HCT116 (cell line): ENCODE results near the gene E2F1. TPM values are rescaled to one million over a fixed set of nuclear protein-coding genes. Genes with fewer than 3 reads are reported as not detected.

Experiments
- ATAC-seq: fragments of 200-7000 bp; cut with Tn5 transposase; 2 replicates; pipeline ENCODE4 v1.9.1; 2020; ENCODE audit warnings: mild to moderate bottlenecking, moderate library complexity
- BruUV-seq: library from RNA; stranded (reverse); fragments of 400-500 nt; replicated peaks from 2 replicates; lab custom pipeline; 2021; lab: Mats Ljungman, UMichigan
- CTCF ChIA-PET: fragments of 300-600 bp; sonication (Branson Sonifier 250); formaldehyde crosslinking; loops from one replicate; lab custom pipeline; 2021; ENCODE audit warnings: antibody characterized with exemption; lab: Charles Lee
- POLR2A ChIA-PET: fragments of 300-600, 350-600 bp; sonication (Branson Sonifier 250); formaldehyde crosslinking; loops from one replicate; lab custom pipeline; 2021; ENCODE audit warnings: antibody characterized with exemption; lab: Charles Lee
- RAD21 ChIA-PET, 2 experiments: fragments of 300-600 bp; sonication (Branson Sonifier 250); formaldehyde crosslinking; loops; one replicate each; lab custom pipeline; 2023; ENCODE audit warnings: low total read pairs in 2 of 2; ENCODE audit not compliant: uncharacterized antibody in 2 of 2, unreplicated experiment in 2 of 2, low non-redundant PET in 1 of 2; lab: Charles Lee
- DNase-seq: peaks from one replicate; pipeline ENCODE4 v3.0.0-alpha.2; 2010; ENCODE audit warnings: low read depth, low spot score
- H2AFZ ChIP-seq: fragments of 200-600 bp; shearing (Covaris generic), sonication (generic); 2 replicates; pipeline ENCODE4 v1.6.1; 2017; ENCODE audit warnings: low read depth, mixed run types, mixed read lengths, antibody characterized with exemption, low read length; ENCODE audit not compliant: poor library complexity, severe bottlenecking
- H3K27ac ChIP-seq: 2 replicates; pipeline ENCODE4 v1.5.1; 2012; ENCODE audit warnings: low read depth, low read length
- H3K27me3 ChIP-seq: fragments of 200-600 bp; sonication (generic); 2 replicates; pipeline ENCODE4 v1.6.1; 2016; ENCODE audit warnings: mixed run types, low read length, mixed read lengths; ENCODE audit not compliant: insufficient read depth
- H3K36me3 ChIP-seq, 2 experiments: fragments of 200-500 bp in 1 of 2; fragments of 200-600 bp in 1 of 2; sonication (Bioruptor generic) in 1 of 2; sonication (generic) in 1 of 2; 2 replicates each; pipeline versions ENCODE4 v1.5.1 to v1.6.1; 2014 to 2016; ENCODE audit warnings: low read length in 2 of 2, inconsistent platforms in 1 of 2, mixed read lengths in 1 of 2, mixed run types in 1 of 2; ENCODE audit not compliant: insufficient read depth in 2 of 2, control insufficient read depth in 1 of 2
- H3K4me1 ChIP-seq, 2 experiments: fragments of 200-600 bp in 1 of 2; sonication (generic) in 1 of 2; 2 replicates each; pipeline versions ENCODE4 v1.5.1 to v1.6.1; 2012 to 2017; ENCODE audit warnings: low read length in 2 of 2, inconsistent platforms in 1 of 2, mild to moderate bottlenecking in 1 of 2, mixed read lengths in 1 of 2, mixed run types in 1 of 2, moderate library complexity in 1 of 2; ENCODE audit not compliant: insufficient read depth in 2 of 2, control insufficient read depth in 1 of 2
- H3K4me2 ChIP-seq: fragments of 200-600 bp; sonication (generic); 2 replicates; pipeline ENCODE4 v1.6.1; 2017; ENCODE audit warnings: mixed run types, low read length, mixed read lengths
- H3K4me3 ChIP-seq, 2 experiments: fragments of 200-600 bp in 1 of 2; sonication (generic) in 1 of 2; replicated peaks in 1 of 2; 2 replicates each; pipeline ENCODE4 v1.5.1; 2011 to 2016; ENCODE audit warnings: low read length in 2 of 2, control low read depth in 1 of 2, low read depth in 1 of 2, mild to moderate bottlenecking in 1 of 2, mixed read lengths in 1 of 2, mixed run types in 1 of 2
- H3K79me2 ChIP-seq: fragments of 200-600 bp; sonication (generic); 2 replicates; pipeline ENCODE4 v1.6.1; 2017; ENCODE audit warnings: mild to moderate bottlenecking, mixed run types, low read length, moderate library complexity, mixed read lengths; ENCODE audit not compliant: insufficient read depth
- H3K9ac ChIP-seq: fragments of 200-600 bp; sonication (generic); 2 replicates; pipeline ENCODE4 v1.6.1; 2016; ENCODE audit warnings: low read length, mixed read lengths
- H3K9me2 ChIP-seq: fragments of 200-600 bp; sonication (generic), shearing (Covaris generic); 2 replicates; pipeline ENCODE4 v1.6.1; 2017; ENCODE audit warnings: mixed run types, mild to moderate bottlenecking, moderate library complexity; ENCODE audit not compliant: insufficient read depth
- H3K9me3 ChIP-seq, 2 experiments: fragments of 200-500 bp in 1 of 2; fragments of 200-600 bp in 1 of 2; sonication (Bioruptor generic) in 1 of 2; sonication (generic) in 1 of 2; 2 replicates each; pipeline ENCODE4 v1.6.1; 2014 to 2017; ENCODE audit warnings: low read length in 2 of 2, mixed read lengths in 2 of 2, inconsistent platforms in 1 of 2, low read depth in 1 of 2, mild to moderate bottlenecking in 1 of 2, mixed run types in 1 of 2, moderate library complexity in 1 of 2; ENCODE audit not compliant: control insufficient read depth in 1 of 2, insufficient read depth in 1 of 2
- H4K20me1 ChIP-seq: fragments of 200-600 bp; sonication (generic), shearing (Covaris generic); 2 replicates; pipeline ENCODE4 v1.6.1; 2017; ENCODE audit warnings: mixed run types, mild to moderate bottlenecking, moderate library complexity; ENCODE audit not compliant: insufficient read depth
- CBX3 ChIP-seq: IDR thresholded peaks from 2 replicates; pipeline ENCODE4 v1.6.1; 2012; ENCODE audit warnings: low read depth
- EGR1 ChIP-seq: IDR thresholded peaks from 2 replicates; pipeline ENCODE4 v1.6.1; 2012; ENCODE audit warnings: low read depth
- ELF1 ChIP-seq: IDR thresholded peaks from 2 replicates; pipeline ENCODE4 v1.6.1; 2012; ENCODE audit warnings: low read depth, borderline replicate concordance
- EZH2 ChIP-seq: fragments of 200-600 bp; sonication (generic); IDR thresholded peaks from 2 replicates; pipeline ENCODE4 v1.6.1; 2017; ENCODE audit warnings: antibody characterized with exemption, mixed run types
- EZH2phosphoT487 ChIP-seq: fragments of 200-600 bp; IDR thresholded peaks from 2 replicates; pipeline ENCODE4 v1.6.1; 2018; ENCODE audit warnings: antibody characterized with exemption, borderline replicate concordance
- FOSL1 ChIP-seq: IDR thresholded peaks from 2 replicates; pipeline ENCODE4 v1.6.1; 2012; ENCODE audit warnings: low read depth
- JUND ChIP-seq: IDR thresholded peaks from 2 replicates; pipeline ENCODE4 v1.6.1; 2012
- POLR2A ChIP-seq: IDR thresholded peaks from 2 replicates; pipeline ENCODE4 v1.7.0; 2011; ENCODE audit warnings: borderline replicate concordance; ENCODE audit not compliant: insufficient read depth, insufficient read length; ENCODE audit errors: extremely low read depth
- POLR2AphosphoS5 ChIP-seq: IDR thresholded peaks from 2 replicates; pipeline ENCODE4 v1.6.1; 2011; ENCODE audit warnings: mild to moderate bottlenecking, low read depth, low read length, moderate library complexity
- RAD21 ChIP-seq: IDR thresholded peaks from 2 replicates; pipeline ENCODE4 v1.6.1; 2012; ENCODE audit warnings: low read depth, mild to moderate bottlenecking
- SIN3A ChIP-seq: IDR thresholded peaks from 2 replicates; pipeline ENCODE4 v1.6.1; 2012; ENCODE audit warnings: low read depth
- SP1 ChIP-seq: IDR thresholded peaks from 2 replicates; pipeline ENCODE4 v1.6.1; 2012; ENCODE audit warnings: low read depth
- SRF ChIP-seq: IDR thresholded peaks from 2 replicates; pipeline ENCODE4 v1.6.1; 2012; ENCODE audit warnings: low read depth
- TCF7L2 ChIP-seq: IDR thresholded peaks from 2 replicates; pipeline ENCODE4 v1.7.0; 2011; ENCODE audit warnings: borderline replicate concordance, inconsistent platforms; ENCODE audit not compliant: insufficient read depth, insufficient read length; ENCODE audit errors: extremely low read depth
- YY1 ChIP-seq: IDR thresholded peaks from 2 replicates; pipeline ENCODE4 v1.6.1; 2011; ENCODE audit warnings: low read length, low read depth, moderate library complexity, mild to moderate bottlenecking; ENCODE audit not compliant: insufficient replicate concordance; ENCODE audit errors: extremely low read depth
- ZBTB33 ChIP-seq: IDR thresholded peaks from 2 replicates; pipeline ENCODE4 v1.6.1; 2011; ENCODE audit warnings: mild to moderate bottlenecking, low read length, moderate library complexity; ENCODE audit not compliant: insufficient replicate concordance; ENCODE audit errors: extremely low read depth
- ZFX ChIP-seq: fragments of 450-650 bp; IDR thresholded peaks from 2 replicates; pipeline ENCODE4 v1.6.1; 2017
- ZNF274 ChIP-seq: fragments of 200-500 bp; sonication (Bioruptor generic); IDR thresholded peaks from 2 replicates; pipeline ENCODE4 v1.6.1; 2014; ENCODE audit warnings: mild to moderate bottlenecking, low read depth, low read length, inconsistent platforms
- intact Hi-C: fragments of 100-400 bp; cut with micrococcal nuclease; formaldehyde crosslinking; loops from 2 replicates; pipeline ENCODE4 v1.10.0; 2022
- total RNA-seq: library from RNA; stranded (reverse); gene quantifications from one replicate; pipeline ENCODE4 v1.2.1, GENCODE V29; 2021; ENCODE audit not compliant: unreplicated experiment
- TF ChIP-seq, protein P1 (sequence below): IDR thresholded peaks from 2 replicates; pipeline ENCODE4 v1.6.1; 2012

Gene E2F1
- total RNA-seq, 1 experiment from 2014 or later, result 30.9 TPM

DNA sequence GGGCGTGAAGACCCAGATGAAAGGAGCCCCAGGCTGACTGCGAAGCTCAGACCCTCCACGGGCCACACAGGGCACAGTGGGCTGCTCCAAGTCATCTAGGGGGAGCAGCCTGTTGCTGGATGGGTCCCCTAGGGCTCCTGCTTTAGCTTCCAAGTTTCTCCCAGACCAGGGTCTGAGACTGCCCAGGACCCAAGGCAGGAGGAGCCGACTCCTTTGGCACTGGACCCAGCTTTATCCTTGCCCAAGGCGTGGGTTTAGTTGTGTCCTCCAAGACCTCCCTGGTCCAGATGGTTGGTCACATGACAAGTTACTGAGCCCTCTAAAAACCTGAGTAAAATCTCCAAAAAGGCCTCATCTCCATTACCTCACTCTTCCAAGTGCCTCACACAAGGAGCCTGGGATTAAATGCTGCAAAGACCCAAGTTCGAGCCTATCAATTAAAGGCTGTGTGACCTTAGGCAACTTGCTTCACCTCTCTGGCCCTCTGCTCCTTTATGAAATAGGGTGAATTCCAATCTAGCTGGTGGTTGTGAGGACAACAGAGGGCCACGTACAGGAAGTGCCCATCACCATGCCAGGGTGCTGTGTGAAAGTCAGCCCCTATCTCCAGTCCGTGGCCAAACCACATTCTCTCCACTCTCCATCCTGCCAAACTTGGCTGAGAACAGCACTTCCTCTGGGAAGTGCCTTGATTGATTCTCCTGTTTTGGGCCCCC, 14.5 kb downstream of the E2F1 start:
- ChIA-PET POLR2A (no interaction called here), RAD21 (no interaction called here), CTCF (interaction anchor here (0.6 kb wide), 1 partner anchor 18 kb away, joined by 3 read pairs; no protein-coding TSS in a partner anchor)
- no peak for TF ChIP-seq CBX3
- TF ChIP-seq POLR2A, result no peak
- no peak for TF ChIP-seq YY1
- TF ChIP-seq, protein P1, sequence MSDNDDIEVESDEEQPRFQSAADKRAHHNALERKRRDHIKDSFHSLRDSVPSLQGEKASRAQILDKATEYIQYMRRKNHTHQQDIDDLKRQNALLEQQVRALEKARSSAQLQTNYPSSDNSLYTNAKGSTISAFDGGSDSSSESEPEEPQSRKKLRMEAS, result no peak
- TF ChIP-seq ZBTB33, result no peak
- no peak for TF ChIP-seq SRF
- no peak for TF ChIP-seq EZH2phosphoT487
- no peak for TF ChIP-seq SP1
- TF ChIP-seq ELF1, result no peak
- TF ChIP-seq EZH2, result no peak
- no peak for TF ChIP-seq EGR1
- no peak for TF ChIP-seq ZNF274
- TF ChIP-seq SIN3A, result no peak
- no peak for TF ChIP-seq JUND
- no peak for TF ChIP-seq POLR2AphosphoS5
- no peak for TF ChIP-seq RAD21
- TF ChIP-seq FOSL1, result no peak
- TF ChIP-seq TCF7L2, result no peak
- no peak for TF ChIP-seq ZFX
- peaks cover 12 to 23% of the 10 kb centered on the region in 2 experiments; a peak in 3 of 4 replicates for H3K36me3 ChIP-seq
- H3K27me3 ChIP-seq, result no peaks in the 10 kb centered on the region
- intact Hi-C loops, result no loop called here
- no peaks in the 10 kb centered on the region for H3K9me3 ChIP-seq
- DNase-seq, result no peak
- no peaks in the 10 kb centered on the region for H3K9me2 ChIP-seq
- no peak for ATAC-seq
- no peak overlapping the region for H3K4me3 ChIP-seq
- H3K79me2 ChIP-seq, result peaks cover 26% of the 10 kb centered on the region; the same call in 1 of the 2 replicates
- no peak overlapping the region for H3K27ac ChIP-seq
- H3K9ac ChIP-seq, result no peak overlapping the region
- H3K4me2 ChIP-seq, result no peak overlapping the region
- H3K4me1 ChIP-seq, result peaks cover 15 to 24% of the 10 kb centered on the region in 2 experiments
- no peaks in the 10 kb centered on the region for H4K20me1 ChIP-seq
- TSS peak; percentile 42 for BruUV-seq
- no peak overlapping the region for H2AFZ ChIP-seq
